K562 (cell line): Measurements from ENCODE around the gene FABP3.

Experiments
- CBFB ChIP-seq: sonication (generic); formaldehyde crosslinking; IDR thresholded peaks from 2 replicates; pipeline ENCODE4 v1.4.0; 2020; ENCODE audit warnings: mild to moderate bottlenecking, missing genetic modification reagents
- CTCF ChIP-seq, 3 experiments: IDR thresholded peaks in 2 of 3; conservative IDR thresholded peaks in 1 of 3; 2 replicates each; pipeline ENCODE4 v1.5.1; 2011 to 2012; ENCODE audit warnings: low read length in 3 of 3, mild to moderate bottlenecking in 3 of 3, control low read depth in 2 of 3, improper control_type of control experiment in 1 of 3, inconsistent platforms in 1 of 3, low read depth in 1 of 3, mixed read lengths in 1 of 3, moderate library complexity in 1 of 3; ENCODE audit not compliant: insufficient read depth in 2 of 3
- ZBTB33 ChIP-seq: sonication (generic); formaldehyde crosslinking; IDR thresholded peaks from 2 replicates; pipeline ENCODE4 v1.8.1; 2023; ENCODE audit warnings: mild to moderate bottlenecking, missing genetic modification reagents
- ZFP91 ChIP-seq: sonication (generic); formaldehyde crosslinking; IDR thresholded peaks from 2 replicates; pipeline ENCODE4 v1.8.0; 2022; ENCODE audit warnings: mild to moderate bottlenecking, missing genetic modification reagents

GRCh38 chr1:31324992-31325391, 47.9 kb downstream of the FABP3 start:
- TF ChIP-seq CBFB (no peak), CTCF (IDR thresholded peaks at IDR 0.05 in 2 of 3, conservative IDR thresholded peaks at IDR 0.05 in 1 of 3; ENCODE audit: insufficient read depth in 2 of 3, low read depth in 1 of 3, low read length in 3 of 3) (no peak), ZFP91 (CRISPR knock-in tag) (no peak), ZBTB33 (no peak)
